ENCODE data around the gene TBX4. TPM values are rescaled to one million over a fixed set of nuclear protein-coding genes. Genes with fewer than 3 reads are reported as not detected.

The TBX4 gene
- not detected in 2 replicates for total RNA-seq

DNA sequence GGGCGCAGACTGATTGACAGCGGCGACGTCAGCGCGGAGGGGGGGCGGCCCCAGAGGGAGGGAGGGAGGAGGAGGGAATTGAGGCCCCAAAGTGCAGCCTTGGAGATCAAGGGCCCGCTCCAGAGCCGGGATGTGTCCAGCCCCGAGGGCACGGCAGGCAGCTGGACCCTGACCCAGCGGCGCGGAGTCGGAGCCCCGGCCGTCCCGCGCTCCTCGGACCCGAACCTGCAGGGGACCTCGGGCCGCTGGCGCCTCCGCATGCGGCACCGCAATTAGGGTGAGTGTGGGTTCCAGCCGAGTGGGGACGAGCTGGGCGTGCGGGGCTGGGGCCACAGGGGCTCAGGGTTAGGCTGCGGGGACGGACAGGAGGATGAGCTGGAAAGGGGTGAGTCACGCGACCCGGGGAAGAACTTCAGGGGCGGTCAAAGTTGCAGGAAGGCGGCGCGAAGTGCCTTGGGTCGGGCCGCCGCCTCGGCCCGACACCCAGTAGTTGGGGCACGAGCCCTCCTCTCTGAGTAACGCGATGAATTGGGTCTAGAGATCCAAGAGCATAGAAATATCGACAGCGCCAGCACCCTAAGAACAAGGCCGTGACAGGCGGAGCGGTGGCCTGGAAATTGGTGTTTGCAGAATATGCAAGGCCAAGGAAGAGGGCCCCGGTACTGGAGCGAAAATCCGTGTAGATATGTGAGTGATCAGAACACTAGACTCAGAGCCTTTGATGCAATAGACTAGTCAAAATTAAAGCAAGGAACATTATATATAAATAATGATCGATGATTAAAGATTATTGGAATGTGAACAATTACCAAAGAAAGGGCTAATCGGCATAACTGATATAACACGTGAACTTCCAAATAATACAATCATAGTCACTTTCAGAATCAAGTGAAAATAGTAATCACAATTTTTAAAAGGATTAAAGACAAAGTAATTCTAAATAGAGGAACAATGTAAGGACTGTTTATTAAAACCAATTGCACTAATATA is at the start of gene TBX4:
Gene TBX4 (plus strand): TSS at position 122 of the 990 bp plus-strand sequence. CDS start 4,069 bp downstream, outside the sequence.

Other genes with a start within 250 kb of the TBX4 start
- gene TBX2, start 52.6 kb upstream of the TBX4 start, total RNA-seq, result 11.2 and 14.7 TPM in 2 replicates
- not detected in 2 replicates for gene NACA2, start 138.8 kb downstream of the TBX4 start, total RNA-seq